ENCODE measurements around the gene CNTNAP2.

CNTNAP2 gene

DNA sequence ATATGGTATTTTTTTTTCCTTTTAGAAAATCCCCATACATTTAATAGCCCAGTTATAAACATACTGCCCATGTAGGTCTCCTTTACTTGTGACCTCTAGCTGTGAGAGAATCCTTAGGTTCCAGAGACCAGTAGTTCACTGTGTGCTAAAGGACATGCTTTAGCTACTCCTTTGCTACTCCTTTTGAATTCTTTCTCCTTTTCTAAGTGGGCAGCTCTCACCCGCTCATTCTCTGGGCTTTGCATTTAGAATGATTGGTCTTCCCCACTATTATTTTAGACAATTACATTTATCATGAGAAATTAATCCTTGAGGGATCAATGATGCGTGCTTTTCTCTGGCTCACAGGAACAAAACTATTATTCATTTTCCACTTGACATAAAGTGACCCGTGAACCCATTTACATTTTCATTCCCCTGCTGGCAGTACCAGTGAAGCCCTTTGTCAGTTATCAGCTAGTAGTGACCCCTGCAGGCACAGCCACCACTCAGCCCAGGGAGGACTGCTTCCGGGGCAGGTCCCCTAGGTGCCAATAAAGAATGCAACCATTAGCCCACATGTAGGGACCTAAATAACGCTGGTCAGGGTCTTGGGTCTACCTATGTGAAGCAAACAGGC lies 844.3 kb downstream of the CNTNAP2 start:
- TF ChIP-seq ZNF384 (IDR thresholded peaks at IDR 0.05): no peak
- no peak for TF ChIP-seq SP1 (IDR thresholded peaks at IDR 0.05)
- TF ChIP-seq CTBP1 (IDR thresholded peaks at IDR 0.05; ENCODE audit: borderline replicate concordance): no peak
- TF ChIP-seq FOXA1 (IDR thresholded peaks at IDR 0.05): no peak
- TF ChIP-seq BHLHE40 (IDR thresholded peaks at IDR 0.05; ENCODE audit: borderline replicate concordance): no peak
- TF ChIP-seq TARDBP (IDR thresholded peaks at IDR 0.05): no peak
- TF ChIP-seq, protein P1, sequence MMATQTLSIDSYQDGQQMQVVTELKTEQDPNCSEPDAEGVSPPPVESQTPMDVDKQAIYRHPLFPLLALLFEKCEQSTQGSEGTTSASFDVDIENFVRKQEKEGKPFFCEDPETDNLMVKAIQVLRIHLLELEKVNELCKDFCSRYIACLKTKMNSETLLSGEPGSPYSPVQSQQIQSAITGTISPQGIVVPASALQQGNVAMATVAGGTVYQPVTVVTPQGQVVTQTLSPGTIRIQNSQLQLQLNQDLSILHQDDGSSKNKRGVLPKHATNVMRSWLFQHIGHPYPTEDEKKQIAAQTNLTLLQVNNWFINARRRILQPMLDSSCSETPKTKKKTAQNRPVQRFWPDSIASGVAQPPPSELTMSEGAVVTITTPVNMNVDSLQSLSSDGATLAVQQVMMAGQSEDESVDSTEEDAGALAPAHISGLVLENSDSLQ (IDR thresholded peaks at IDR 0.05): no peak
- no peak for TF ChIP-seq HDGF (IDR thresholded peaks at IDR 0.05; ENCODE audit: borderline replicate concordance)
- TF ChIP-seq ARNT (IDR thresholded peaks at IDR 0.05): no peak
- TF ChIP-seq FOXM1 (IDR thresholded peaks at IDR 0.05; ENCODE audit: borderline replicate concordance): no peak
- no peak for TF ChIP-seq FOXK2 (IDR thresholded peaks at IDR 0.05)
- TF ChIP-seq L3MBTL2 (conservative IDR thresholded peaks at IDR 0.05): no peak
- no peak for TF ChIP-seq NFRKB (IDR thresholded peaks at IDR 0.05)
- TF ChIP-seq SUZ12 (IDR thresholded peaks at IDR 0.05): no peak
- no peak for TF ChIP-seq ELF4 (IDR thresholded peaks at IDR 0.05)
- TF ChIP-seq LEF1 (IDR thresholded peaks at IDR 0.05; ENCODE audit: borderline replicate concordance): no peak
- DNase-seq (ENCODE audit: extremely low spot score): peak; percentile 44
- POLR2A ChIA-PET: interaction anchor here (0.9 to 1.5 kb wide), 3 partner anchors 24 to 277 kb away, joined by 3 read pairs; no protein-coding TSS in a partner anchor
- CTCF ChIA-PET: interaction anchor here (0.6 to 1.5 kb wide), 2 partner anchors 9 to 308 kb away, joined by 3 read pairs; no protein-coding TSS in a partner anchor

DNA sequence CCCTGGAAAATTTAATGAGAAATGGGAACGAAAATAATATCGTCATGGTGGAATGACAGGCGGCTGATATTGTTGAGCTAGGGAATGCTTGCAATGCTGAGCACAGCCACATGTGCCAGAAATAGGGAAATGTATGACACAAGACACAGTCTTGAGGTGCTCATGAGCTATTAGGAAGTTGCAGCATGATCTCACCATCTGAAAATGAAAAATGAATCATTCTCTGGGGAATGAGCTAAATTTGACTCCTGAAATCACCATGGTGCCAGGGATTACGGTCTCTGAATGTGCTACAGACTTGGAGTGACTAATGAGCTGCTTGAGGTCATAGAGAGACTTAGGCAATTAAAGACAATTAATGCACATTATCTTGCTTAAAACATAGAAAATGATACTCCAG lies 845.0 kb downstream of the CNTNAP2 start:
- POLR2A ChIA-PET: interaction anchor here (0.9 to 1.5 kb wide), 3 partner anchors 24 to 277 kb away, joined by 3 read pairs; no protein-coding TSS in a partner anchor
- TF ChIP-seq HDGF (IDR thresholded peaks at IDR 0.05; ENCODE audit: borderline replicate concordance) (no peak), LEF1 (IDR thresholded peaks at IDR 0.05; ENCODE audit: borderline replicate concordance) (no peak), SUZ12 (IDR thresholded peaks at IDR 0.05) (no peak), L3MBTL2 (conservative IDR thresholded peaks at IDR 0.05) (no peak), TARDBP (IDR thresholded peaks at IDR 0.05) (no peak), SP1 (IDR thresholded peaks at IDR 0.05) (no peak), ELF4 (IDR thresholded peaks at IDR 0.05) (no peak), FOXA1 (IDR thresholded peaks at IDR 0.05) (no peak), ARNT (IDR thresholded peaks at IDR 0.05) (no peak)
- TF ChIP-seq, protein P1 (IDR thresholded peaks at IDR 0.05): no peak
- CTCF ChIA-PET: interaction anchor here (0.6 to 1.5 kb wide), 5 partner anchors 10 to 483 kb away, joined by 3 to 4 read pairs (median 3); no protein-coding TSS in a partner anchor
- DNase-seq (ENCODE audit: extremely low spot score): peak; percentile 16

DNA sequence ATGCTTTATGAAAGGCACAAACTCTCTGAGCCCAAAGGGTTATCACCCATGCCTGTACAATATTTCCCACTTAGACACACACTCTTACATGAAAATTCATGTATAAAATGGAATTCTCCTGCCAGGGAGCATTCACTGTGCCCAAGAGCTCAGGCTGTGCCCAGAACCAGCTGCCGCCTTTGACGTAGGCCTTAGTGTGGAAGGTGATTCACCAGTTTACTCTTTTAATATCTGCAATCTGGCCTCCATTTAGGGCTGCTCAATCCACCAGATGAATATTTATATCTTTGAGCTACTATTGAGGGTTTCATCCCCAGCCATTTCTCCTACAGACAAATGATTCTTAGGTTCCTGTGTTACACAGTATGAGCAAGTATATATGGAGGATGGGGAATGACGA lies 849.7 kb downstream of the CNTNAP2 start:
- ChIA-PET CTCF (no interaction called here), POLR2A (no interaction called here)
- no peak for DNase-seq (ENCODE audit: extremely low spot score)
- TF ChIP-seq LEF1 (IDR thresholded peaks at IDR 0.05; ENCODE audit: borderline replicate concordance): no peak
- TF ChIP-seq TARDBP (IDR thresholded peaks at IDR 0.05): no peak
- TF ChIP-seq FOXM1 (IDR thresholded peaks at IDR 0.05; ENCODE audit: borderline replicate concordance): no peak
- no peak for TF ChIP-seq L3MBTL2 (conservative IDR thresholded peaks at IDR 0.05)
- no peak for TF ChIP-seq FOXA1 (IDR thresholded peaks at IDR 0.05)
- no peak for TF ChIP-seq ZNF384 (IDR thresholded peaks at IDR 0.05)
- TF ChIP-seq SUZ12 (IDR thresholded peaks at IDR 0.05): no peak
- no peak for TF ChIP-seq HDGF (IDR thresholded peaks at IDR 0.05; ENCODE audit: borderline replicate concordance)
- TF ChIP-seq NFRKB (IDR thresholded peaks at IDR 0.05): no peak
- TF ChIP-seq, protein P1 (IDR thresholded peaks at IDR 0.05): no peak

DNA sequence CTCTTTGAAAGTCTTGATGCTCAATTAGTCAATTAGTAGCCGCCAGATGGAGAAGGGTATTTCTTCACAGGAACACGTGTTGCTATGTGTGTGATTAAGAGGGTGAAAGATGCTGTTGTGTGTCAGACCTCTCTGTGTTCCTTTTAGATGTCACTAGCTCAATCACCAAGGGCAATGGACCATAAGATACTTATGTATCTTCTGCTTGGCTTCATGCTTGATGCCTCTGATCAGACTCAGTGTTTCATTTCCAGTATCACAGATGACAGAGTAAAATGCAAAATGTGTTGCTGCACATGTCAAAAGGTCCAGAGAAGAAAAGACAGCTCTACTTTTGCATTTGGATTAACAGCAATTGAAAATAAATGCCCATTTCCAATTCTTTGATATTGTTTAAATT lies 865.9 kb downstream of the CNTNAP2 start:
- CTCF ChIA-PET: interaction anchor here (0.5 kb wide), 1 partner anchor 229 kb away, joined by 4 read pairs; no protein-coding TSS in a partner anchor
- no peak for DNase-seq (ENCODE audit: extremely low spot score)
- POLR2A ChIA-PET: no interaction called here
- no peak for TF ChIP-seq NFRKB (IDR thresholded peaks at IDR 0.05)
- no peak for TF ChIP-seq TARDBP (IDR thresholded peaks at IDR 0.05)
- TF ChIP-seq, protein P1 (IDR thresholded peaks at IDR 0.05): no peak
- no peak for TF ChIP-seq SUZ12 (IDR thresholded peaks at IDR 0.05)
- TF ChIP-seq SP1 (IDR thresholded peaks at IDR 0.05): no peak
- no peak for TF ChIP-seq LEF1 (IDR thresholded peaks at IDR 0.05; ENCODE audit: borderline replicate concordance)
- TF ChIP-seq ARNT (IDR thresholded peaks at IDR 0.05): no peak
- TF ChIP-seq L3MBTL2 (conservative IDR thresholded peaks at IDR 0.05): no peak
- TF ChIP-seq ELF4 (IDR thresholded peaks at IDR 0.05): no peak
- TF ChIP-seq HDGF (IDR thresholded peaks at IDR 0.05; ENCODE audit: borderline replicate concordance): no peak
- no peak for TF ChIP-seq CTBP1 (IDR thresholded peaks at IDR 0.05; ENCODE audit: borderline replicate concordance)

DNA sequence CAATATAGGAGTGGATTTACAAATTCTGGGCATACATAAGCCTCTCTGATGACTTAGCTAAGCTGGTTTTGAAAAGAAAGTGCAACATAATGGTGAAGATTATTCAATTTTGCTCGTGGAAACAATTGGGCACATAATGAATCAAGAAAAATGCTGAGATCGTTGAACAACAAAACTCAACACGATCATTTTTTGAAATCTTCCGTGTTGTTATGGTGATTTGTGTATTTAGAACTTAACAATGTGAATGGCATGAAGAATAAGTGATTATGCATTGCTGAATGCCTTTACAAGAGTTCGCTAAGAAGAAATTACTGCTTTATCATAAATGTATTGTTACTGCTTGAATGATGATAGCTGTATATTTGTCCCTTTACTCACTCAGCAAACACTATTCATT lies 875.0 kb downstream of the CNTNAP2 start:
- no peak for DNase-seq (ENCODE audit: extremely low spot score)
- CTCF ChIA-PET: no interaction called here
- POLR2A ChIA-PET: no interaction called here
- TF ChIP-seq, protein P1 (IDR thresholded peaks at IDR 0.05): no peak
- no peak for TF ChIP-seq ARNT (IDR thresholded peaks at IDR 0.05)
- no peak for TF ChIP-seq FOXA1 (IDR thresholded peaks at IDR 0.05)
- TF ChIP-seq SUZ12 (IDR thresholded peaks at IDR 0.05): no peak
- TF ChIP-seq FOXM1 (IDR thresholded peaks at IDR 0.05; ENCODE audit: borderline replicate concordance): no peak
- no peak for TF ChIP-seq BHLHE40 (IDR thresholded peaks at IDR 0.05; ENCODE audit: borderline replicate concordance)
- no peak for TF ChIP-seq HDGF (IDR thresholded peaks at IDR 0.05; ENCODE audit: borderline replicate concordance)
- no peak for TF ChIP-seq LEF1 (IDR thresholded peaks at IDR 0.05; ENCODE audit: borderline replicate concordance)
- no peak for TF ChIP-seq NFRKB (IDR thresholded peaks at IDR 0.05)
- no peak for TF ChIP-seq SP1 (IDR thresholded peaks at IDR 0.05)
- TF ChIP-seq TARDBP (IDR thresholded peaks at IDR 0.05): no peak
- no peak for TF ChIP-seq FOXK2 (IDR thresholded peaks at IDR 0.05)
